Panc1 (cell line): ENCODE measurements around the gene PHF21A. TPM values are rescaled to one million over a fixed set of nuclear protein-coding genes. Genes with fewer than 3 reads are reported as not detected.

Experiments
- ATAC-seq: fragments of 200-7000 bp; cut with Tn5 transposase; 2 replicates; pipeline ENCODE4 v1.9.1; 2020; ENCODE audit warnings: mild to moderate bottlenecking, moderate library complexity
- BruUV-seq: library from RNA; stranded (reverse); fragments of 400-500 nt; replicated peaks from 2 replicates; lab custom pipeline; 2021; lab: Mats Ljungman, UMichigan
- CTCF ChIA-PET: fragments of 300-600 bp; sonication (Branson Sonifier 250); formaldehyde crosslinking; loops from one replicate; lab custom pipeline; 2022; ENCODE audit warnings: antibody characterized with exemption; lab: Charles Lee
- POLR2A ChIA-PET: fragments of 300-600 bp; sonication (Branson Sonifier 250); formaldehyde crosslinking; loops from one replicate; lab custom pipeline; 2022; ENCODE audit warnings: antibody characterized with exemption; lab: Charles Lee
- DNase-seq: peaks from one replicate; pipeline ENCODE4 v3.0.0-alpha.2; 2010; ENCODE audit warnings: low read depth, low spot score
- H3K27ac ChIP-seq: 2 replicates; pipeline ENCODE4 v1.5.1; 2011; ENCODE audit warnings: mild to moderate bottlenecking, low read length, inconsistent platforms
- H3K27me3 ChIP-seq: fragments of 200-500 bp; sonication (Bioruptor generic); 2 replicates; pipeline ENCODE4 v1.6.0; 2014; ENCODE audit warnings: low read length, inconsistent platforms; ENCODE audit not compliant: control insufficient read depth, insufficient read depth
- H3K36me3 ChIP-seq: fragments of 200-500 bp; sonication (Bioruptor generic); 2 replicates; pipeline ENCODE4 v1.5.1; 2014; ENCODE audit warnings: inconsistent platforms, mild to moderate bottlenecking, low read length, moderate library complexity; ENCODE audit not compliant: control insufficient read depth, insufficient read depth
- H3K4me1 ChIP-seq: 2 replicates; pipeline ENCODE4 v1.5.1; 2011; ENCODE audit warnings: inconsistent platforms, mild to moderate bottlenecking, low read length, moderate library complexity; ENCODE audit not compliant: control insufficient read depth, insufficient read depth
- H3K4me3 ChIP-seq, 2 experiments: 2 replicates each; pipeline ENCODE4 v1.5.1; 2011 to 2012; ENCODE audit warnings: low read depth in 2 of 2, low read length in 2 of 2, mild to moderate bottlenecking in 2 of 2, inconsistent platforms in 1 of 2, moderate library complexity in 1 of 2
- H3K9me3 ChIP-seq: fragments of 200-500 bp; sonication (Bioruptor generic); 2 replicates; pipeline ENCODE4 v1.5.1; 2014; ENCODE audit warnings: low read depth, mild to moderate bottlenecking, inconsistent platforms, low read length, moderate library complexity; ENCODE audit not compliant: control insufficient read depth, insufficient read depth
- CTCF ChIP-seq: fragments of 450-650 bp; IDR thresholded peaks from 2 replicates; pipeline ENCODE4 v1.5.1; 2017; ENCODE audit warnings: mild to moderate bottlenecking
- POLR2AphosphoS5 ChIP-seq: IDR thresholded peaks from 2 replicates; pipeline ENCODE4 v1.6.1; 2012; ENCODE audit warnings: mild to moderate bottlenecking, low read depth, low read length, moderate library complexity
- REST ChIP-seq, 2 experiments: IDR thresholded peaks; 2 replicates each; pipeline ENCODE4 v1.6.1; 2011 to 2012; ENCODE audit warnings: low read depth in 2 of 2, control low read depth in 1 of 2, low read length in 1 of 2, mild to moderate bottlenecking in 1 of 2, moderate library complexity in 1 of 2; ENCODE audit not compliant: insufficient read depth in 1 of 2
- SIN3A ChIP-seq: IDR thresholded peaks from 2 replicates; pipeline ENCODE4 v1.6.1; 2012; ENCODE audit warnings: low read depth, mild to moderate bottlenecking, low read length, moderate library complexity, borderline replicate concordance; ENCODE audit not compliant: insufficient read depth
- TCF7L2 ChIP-seq: IDR thresholded peaks from 2 replicates; pipeline ENCODE4 v1.6.1; 2011; ENCODE audit warnings: mild to moderate bottlenecking, low read depth, low read length, inconsistent platforms
- in situ Hi-C: cut with HindIII; loops from 2 replicates; pipeline ENCODE4 v1.10.0; 2016; ENCODE audit warnings: low sequenced_read_pairs, low pct_unique_long_range_greater_than_20kb
- intact Hi-C: fragments of 100-400 bp; cut with micrococcal nuclease; formaldehyde crosslinking; loops from one replicate; pipeline ENCODE4 v1.10.0; 2022; ENCODE audit not compliant: unreplicated experiment
- total RNA-seq: library from RNA; stranded (reverse); gene quantifications from one replicate; pipeline ENCODE4 v1.2.1, GENCODE V29; 2021; ENCODE audit not compliant: unreplicated experiment

The PHF21A gene
- total RNA-seq, 1 experiment from 2014 or later: 45.7 TPM

- no TSS peak for BruUV-seq
- ATAC-seq (peak; percentile 37; the same call in 1 of the 2 replicates), DNase-seq (no peak)
- H3K27ac ChIP-seq: no peak overlapping the region
- ChIA-PET POLR2A (no interaction called here), CTCF (interaction anchor here (0.6 kb wide), 1 partner anchor 822 kb away, joined by 4 read pairs; no protein-coding TSS in a partner anchor)
- in situ Hi-C loops (no loop called here), intact Hi-C loops (no loop called here)
- no peaks in the 10 kb centered on the region for H3K9me3 ChIP-seq
- no peaks in the 10 kb centered on the region; the same call in 1 of the 2 replicates for H3K27me3 ChIP-seq
- H3K4me1 ChIP-seq: peaks cover under 1% of the 10 kb centered on the region; the same call in 1 of the 2 replicates
- no peak overlapping the region for H3K4me3 ChIP-seq
- peaks cover 3% of the 10 kb centered on the region; the same call in 1 of the 2 replicates for H3K36me3 ChIP-seq
- TF ChIP-seq TCF7L2 (no peak), SIN3A (no peak)
Measured at GRCh38 chr11:45924036-45924915, 197.0 kb downstream of the PHF21A start.

GRCh38 chr11:45922425-45923082, 198.7 kb downstream of the PHF21A start, which contains the start of gene LARGE2:
LARGE2 (plus strand) TSS chr11:45922656; CDS start chr11:45922883, 227 bp downstream.
- Histone ChIP-seq H3K36me3 (peaks cover 4% of the 10 kb centered on the region; the same call in 1 of the 2 replicates), H3K9me3 (no peaks in the 10 kb centered on the region), H3K27me3 (no peaks in the 10 kb centered on the region; the same call in 1 of the 2 replicates), H3K27ac (no peak within 1 kb of the TSS), H3K4me1 (peaks cover 5% of the 10 kb centered on the region), H3K4me3 (peak within 1 kb of the TSS; percentile 41 to 42)
- ATAC-seq: peak; percentile 4; the same call in 1 of the 2 replicates
- no TSS peak for BruUV-seq
- intact Hi-C loops: no loop called here
- CTCF ChIA-PET: no interaction called here
- TF ChIP-seq POLR2AphosphoS5 (no peak), REST (IDR thresholded peaks at IDR 0.05; ENCODE audit: insufficient read depth in 1 of 2, low read depth in 2 of 2, low read length in 1 of 2) (no peak), CTCF (no peak), SIN3A (no peak), TCF7L2 (no peak)
- no peak for DNase-seq
- in situ Hi-C loops: no loop called here
- POLR2A ChIA-PET: interaction anchor here (0.6 kb wide), 1 partner anchor 196 kb away, joined by 3 read pairs; no protein-coding TSS in a partner anchor
